SHP77 treated with DMSO at 0.1 percent for 48 hours (cell line): ENCODE results near the gene PRKN.
"Not testable (repeated sequence)": the region's sequence is repeated elsewhere in the genome, so short reads cannot be mapped to it uniquely, and the experiment has no call there.

Experiments
- DNase-seq: peaks from one replicate; lab custom pipeline; 2025; lab: John Stamatoyannopoulos, UW

Gene PRKN

DNA sequence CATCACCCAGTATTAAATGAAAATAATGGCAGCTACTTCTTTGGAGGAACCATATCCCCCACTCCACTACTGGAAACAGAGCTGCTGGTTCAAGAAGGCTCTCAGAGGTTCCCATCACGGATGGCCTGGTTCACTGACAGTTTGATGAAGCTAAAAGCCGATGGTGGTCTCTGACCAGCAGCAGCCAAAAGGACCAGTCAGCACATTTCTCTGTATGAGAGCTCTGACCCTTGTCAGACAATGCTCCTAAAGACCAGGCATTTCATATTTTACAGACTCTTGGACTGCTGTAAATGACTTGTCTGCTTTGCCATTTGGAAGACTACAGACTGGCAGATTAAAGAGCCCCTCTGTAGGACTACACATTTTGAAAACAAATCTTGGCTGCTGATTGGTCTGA, 16.6 kb downstream of the PRKN start:
- no peak for DNase-seq

DNA sequence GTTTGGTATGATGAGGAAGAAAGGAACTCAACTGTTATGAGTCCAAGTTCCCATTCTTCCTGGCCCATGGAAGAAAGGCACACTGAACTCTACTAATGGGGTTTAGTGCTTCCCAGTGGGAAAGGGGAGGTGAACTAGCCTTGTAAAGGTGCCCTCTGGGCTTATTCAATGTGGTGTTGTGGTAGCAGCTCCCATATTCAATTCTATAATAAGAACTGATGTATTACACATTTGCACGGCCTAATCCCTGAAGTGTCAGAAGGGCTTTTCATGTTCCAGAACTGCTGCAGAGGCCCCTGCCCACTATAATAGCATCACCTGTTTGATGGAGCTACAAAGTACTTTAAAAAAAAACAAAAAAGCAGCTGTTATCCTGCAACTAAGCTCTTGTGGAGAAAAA, 17.1 kb downstream of the PRKN start:
- DNase-seq, result no peak

DNA sequence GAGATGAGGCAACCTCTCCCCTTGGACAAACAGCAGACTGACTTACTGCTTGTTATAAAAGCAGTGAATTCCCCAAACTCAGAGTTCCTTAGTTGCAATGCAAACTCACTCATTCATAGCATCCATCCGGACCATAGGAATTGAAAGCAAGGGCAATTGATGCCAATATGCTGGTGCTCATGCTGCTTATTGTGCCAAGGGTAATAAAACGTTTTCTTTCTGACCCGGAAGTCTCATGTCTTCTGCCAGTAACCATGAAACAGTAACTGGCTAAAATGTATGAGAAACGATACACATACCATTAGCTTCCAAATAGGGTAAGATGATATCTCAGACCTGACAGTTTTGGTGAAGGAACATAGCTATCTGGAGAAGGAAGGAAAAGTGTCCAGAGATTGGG, 18.1 kb downstream of the PRKN start:
- no peak for DNase-seq

DNA sequence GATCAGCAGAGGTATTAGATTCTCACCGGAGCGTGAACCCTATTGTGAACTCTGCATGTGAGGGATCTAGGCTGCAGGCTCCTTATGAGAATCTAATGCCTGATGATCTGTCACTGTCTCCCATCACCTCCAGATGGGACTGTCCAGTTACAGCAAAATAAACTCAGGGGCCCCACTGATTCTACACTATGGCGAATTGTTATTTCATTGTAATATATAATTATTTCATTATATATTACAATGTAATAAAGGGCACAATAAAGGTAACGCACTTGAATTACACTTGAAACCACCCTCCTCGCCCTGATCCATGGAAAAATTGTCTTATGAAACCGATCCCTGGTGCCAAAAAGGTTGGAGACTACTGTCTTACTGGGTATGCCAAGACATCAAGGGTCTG, 18.6 kb downstream of the PRKN start:
- no peak for DNase-seq

DNA sequence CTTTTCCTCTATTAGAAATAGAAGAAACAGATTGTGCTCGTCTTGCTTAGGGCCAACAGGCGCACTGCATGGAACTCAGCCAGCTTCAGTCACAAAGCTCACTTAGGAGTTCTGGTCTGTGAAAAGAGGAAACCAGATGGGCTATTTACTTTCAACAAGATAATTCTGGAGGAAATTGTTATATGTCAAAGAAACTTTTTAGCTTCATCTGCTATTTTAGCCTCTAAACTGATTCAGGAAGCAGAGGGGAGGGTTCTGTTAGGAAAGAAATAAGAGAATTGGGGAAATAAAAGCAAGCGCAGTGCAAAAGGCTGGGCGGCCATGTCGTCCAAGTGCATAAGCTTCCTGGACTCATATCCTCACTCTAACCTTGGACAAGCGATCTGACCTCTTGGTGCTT, 21.3 kb downstream of the PRKN start:
- no peak for DNase-seq

DNA sequence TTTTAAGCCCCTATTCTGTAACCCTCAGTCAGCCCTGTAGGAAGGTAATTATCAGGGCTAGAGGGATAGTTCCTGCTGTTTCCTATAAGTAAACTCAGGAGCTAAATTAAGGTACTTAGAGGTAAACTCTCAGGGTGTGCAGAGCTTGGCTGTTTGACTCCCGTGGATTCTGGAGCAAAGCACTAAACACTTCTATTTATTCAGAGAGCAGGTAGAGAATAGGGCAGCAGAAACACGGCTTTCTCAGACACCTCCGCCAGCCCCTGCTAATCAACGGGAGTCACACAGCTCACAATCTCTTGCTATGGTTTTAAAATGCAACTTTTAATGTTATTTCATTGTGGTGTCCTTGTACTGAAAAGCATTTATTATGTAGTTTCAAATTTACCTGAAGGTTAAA, 21.8 kb downstream of the PRKN start:
- no peak for DNase-seq

DNA sequence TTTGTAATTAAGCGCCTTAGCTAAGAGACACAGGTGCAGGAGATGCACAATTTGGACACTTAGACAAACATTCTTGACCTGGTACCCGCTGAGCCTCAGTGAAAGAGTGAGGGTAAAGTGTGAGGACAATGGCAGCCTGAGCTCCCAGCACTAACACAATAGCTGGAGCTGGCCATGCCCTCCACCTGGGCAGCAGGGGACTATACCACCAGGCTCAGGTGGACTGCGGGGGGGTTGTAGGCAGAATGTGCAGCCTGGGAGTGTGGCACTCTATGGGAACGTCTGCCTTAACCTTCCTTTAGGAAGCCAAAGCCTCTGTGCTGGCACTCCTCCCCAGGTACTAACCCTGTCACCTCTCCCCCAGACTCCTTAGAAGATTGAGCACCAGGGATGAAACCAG, 23.6 kb downstream of the PRKN start:
- no peak for DNase-seq

DNA sequence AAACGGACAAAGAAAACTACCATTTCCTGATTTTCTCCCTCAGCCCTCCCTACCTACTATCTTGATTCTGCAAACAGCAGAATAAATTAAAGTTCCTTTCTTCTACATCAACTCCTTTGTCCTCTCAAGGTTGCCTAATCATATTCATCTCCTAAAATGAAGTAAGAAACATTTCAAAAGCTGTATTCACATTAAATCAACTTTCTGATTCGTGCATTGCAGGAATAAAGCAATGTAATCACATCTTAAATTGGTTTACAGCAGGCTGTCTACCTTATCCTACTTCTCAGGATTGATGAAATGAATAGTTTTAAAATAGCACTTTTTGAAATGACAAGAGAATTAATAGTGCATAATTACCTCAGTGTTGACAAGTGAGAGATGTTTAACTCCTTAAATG, 25.1 kb downstream of the PRKN start:
- no peak for DNase-seq

DNA sequence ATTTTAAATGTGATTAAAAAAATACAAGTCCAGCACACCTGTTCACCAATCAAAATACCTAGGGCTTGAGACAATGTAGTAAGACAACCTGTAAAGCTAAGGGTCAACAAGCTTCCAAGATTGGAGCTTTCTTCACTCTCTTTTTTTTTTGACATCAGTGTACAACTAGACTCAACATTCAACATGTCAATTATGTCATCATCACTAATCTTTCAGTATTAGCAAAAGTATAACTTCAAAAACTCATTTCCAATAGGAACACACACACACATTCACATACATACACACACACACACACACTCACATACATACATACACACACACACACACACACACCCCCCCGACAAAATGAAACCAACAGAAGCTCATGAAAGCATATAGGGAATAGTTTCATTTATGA, 26.0 kb downstream of the PRKN start:
- DNase-seq, result no peak

DNA sequence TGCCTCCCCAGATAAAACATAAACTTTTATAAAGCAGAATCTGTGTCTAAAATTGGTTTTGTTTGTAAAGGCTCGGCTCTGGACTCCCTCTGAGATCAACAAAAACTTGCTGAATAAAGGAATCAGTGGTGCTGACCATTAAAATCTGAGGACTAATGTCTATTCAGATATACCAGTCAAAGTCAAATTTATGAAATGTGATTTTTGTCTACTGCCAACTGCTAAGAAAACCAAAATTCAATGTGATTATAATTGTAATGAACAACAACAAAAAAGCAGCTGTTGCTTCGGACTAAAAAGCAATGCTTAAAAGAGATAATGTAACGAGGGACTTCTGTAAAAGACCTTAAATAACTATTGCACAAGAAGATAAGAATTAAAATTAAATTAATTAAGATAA, 26.6 kb downstream of the PRKN start:
- DNase-seq, result no peak

DNA sequence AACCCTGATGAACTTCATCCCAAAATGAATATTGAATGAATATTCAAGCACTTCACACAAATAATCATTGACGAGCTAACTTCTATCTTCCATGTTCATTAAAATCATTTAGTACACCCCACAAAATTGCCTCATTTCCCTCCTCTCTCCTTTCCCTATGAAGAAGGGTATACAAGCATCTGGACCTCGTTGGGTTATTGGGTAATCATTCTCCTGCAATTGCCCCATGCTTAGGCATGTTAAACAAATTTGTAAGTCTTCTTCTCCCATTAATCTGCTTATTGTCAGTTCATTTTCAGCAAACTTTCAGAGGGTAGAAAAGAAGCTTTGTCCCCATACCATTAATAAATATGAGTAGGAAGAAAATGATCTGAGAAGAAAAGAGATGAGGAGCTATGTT, 27.6 kb downstream of the PRKN start:
- no peak for DNase-seq

DNA sequence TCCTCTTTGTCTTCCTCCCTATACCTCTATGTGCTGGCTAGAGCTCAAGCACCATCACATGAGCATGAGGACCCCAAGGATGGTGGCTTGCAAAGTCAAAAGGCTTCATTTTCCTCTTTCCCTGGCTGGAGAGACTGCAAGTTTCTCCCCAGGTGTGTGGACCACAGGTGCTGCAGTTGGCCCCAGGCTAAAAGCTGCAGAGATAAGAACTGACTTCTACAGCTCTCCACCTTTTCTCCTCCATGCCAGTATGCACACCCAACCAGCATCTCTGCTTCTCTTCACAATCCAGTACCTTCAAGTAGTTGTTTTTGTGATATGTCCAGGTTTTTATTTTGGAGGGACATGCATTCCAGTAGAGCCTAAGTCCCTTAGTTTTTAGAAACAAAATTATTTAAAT, 29.1 kb downstream of the PRKN start:
- DNase-seq, result no peak

DNA sequence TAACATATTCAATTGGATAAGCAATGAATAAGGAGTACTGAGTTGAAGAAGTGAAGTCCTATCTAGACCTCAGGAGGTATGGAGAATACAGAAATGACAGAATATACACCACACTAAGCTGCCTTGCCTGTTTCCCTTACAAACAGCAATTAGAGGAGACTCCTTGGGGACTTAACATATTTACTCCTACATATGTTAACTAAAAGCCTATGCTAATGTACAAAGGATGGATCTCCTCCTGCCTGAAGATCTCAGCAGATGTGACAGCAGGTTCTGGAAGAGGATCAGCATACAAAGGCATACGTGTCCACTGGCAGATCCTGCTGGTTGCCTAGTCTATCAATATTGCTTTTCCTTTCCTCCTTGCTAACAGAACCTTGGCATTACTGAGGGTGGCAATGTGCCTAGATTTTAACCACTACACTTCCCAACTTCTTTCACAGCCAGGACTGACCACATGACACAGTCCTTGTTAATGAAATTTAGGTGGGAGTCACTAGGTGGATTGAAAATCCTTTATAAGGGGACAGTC, 29.6 kb downstream of the PRKN start:
- DNase-seq, result no peak

DNA sequence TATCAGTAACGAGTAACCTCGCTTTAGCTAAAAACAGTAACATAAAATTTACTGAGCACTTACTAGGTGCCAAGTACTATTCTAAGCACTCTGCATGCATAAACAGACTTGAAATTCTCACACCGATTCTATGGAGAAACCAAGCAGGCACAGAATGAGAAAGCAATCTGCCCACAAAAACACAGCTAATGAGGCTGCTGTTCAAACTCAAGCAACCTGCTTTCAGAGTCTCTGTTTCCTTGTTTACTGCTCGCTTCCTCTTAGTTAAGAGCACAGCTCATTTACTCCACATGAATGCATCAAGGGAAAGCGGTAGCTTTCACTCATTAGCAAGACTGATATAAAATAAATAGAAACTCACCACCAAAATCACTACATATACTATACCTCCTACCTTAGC, 37.4 kb downstream of the PRKN start:
- no peak for DNase-seq

DNA sequence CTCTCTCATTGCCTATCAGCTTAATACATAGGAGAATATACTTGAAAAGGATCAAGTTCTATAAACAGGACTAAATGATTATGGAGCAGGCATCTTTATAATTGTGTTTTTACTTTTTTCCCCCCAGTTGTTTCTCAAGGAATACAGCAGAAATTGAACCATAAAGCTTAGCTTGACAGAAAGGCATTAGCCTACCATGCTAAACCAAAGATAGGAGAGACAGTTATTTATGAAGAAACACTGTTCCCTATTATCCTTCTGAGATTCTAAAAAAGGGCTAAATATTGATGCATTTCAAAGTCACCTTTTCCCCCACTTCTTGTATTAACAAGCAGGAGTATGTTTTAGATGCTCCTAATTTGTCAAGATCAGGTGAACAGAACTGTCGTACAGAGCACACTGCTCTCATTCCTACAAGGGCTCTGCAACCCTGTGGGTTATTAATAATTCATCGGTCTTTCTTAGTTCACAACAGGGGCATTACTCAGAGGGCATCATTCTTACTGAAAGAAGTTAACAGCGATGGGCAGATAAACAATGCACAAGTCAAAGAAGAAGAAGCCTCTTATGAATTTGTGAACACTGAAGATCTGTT, 38.7 kb downstream of the PRKN start:
- DNase-seq, result no peak

DNA sequence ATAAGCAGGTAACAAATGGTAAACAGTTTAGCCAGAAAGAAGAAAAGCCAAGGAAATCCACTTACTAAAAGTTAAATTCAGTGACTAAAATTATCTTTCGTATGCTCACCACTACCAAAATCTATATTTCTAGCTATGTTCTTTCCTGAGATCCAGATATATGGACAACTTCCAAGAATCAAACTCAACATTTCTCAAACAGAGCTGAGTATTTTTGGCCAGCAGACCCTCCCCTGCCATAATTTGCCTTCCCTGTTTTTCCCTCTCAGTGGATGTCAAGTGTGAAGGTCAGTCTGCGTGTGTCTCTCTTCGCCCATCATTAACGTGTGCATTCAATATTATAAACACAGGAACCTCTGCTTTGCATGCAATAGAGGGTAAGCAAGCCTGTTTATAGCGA, 42.0 kb downstream of the PRKN start:
- no peak for DNase-seq

DNA sequence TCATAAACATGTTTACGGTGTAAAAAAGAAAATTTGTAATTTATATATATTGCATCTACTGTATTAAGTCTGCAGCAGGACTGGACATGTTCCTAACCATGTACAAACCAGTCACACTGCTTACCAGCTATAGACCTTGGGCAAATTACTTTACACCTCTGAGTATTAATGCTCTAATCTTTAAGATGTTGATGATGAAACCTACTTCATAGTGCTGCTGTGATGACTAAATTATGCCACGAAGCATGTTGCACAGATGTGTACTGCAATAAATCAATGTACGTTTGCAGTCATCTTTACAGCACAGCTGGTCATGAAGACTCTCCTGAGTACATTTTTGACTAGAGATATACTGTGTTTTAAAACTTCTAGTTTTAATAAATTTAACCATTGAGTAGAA, 42.6 kb downstream of the PRKN start:
- DNase-seq, result no peak

DNA sequence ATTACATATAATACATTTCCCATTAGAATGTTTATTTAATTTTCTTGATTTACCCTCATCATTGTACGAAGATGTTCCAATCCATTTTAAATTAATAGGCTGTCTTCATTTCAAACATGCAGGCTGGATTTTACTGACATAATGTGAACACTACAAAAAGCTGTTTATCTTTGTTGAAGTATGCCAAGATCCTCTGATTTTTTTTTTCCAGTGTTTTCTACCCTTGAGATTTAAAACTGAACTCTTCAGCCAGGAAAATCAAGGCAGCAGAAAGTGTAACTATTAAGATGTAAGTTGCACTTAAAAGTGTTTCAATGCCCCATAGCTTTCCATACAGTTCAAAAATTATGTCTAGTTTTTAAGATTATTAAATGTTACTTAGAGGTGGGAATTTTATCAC, 43.5 kb downstream of the PRKN start:
- DNase-seq, result no peak

DNA sequence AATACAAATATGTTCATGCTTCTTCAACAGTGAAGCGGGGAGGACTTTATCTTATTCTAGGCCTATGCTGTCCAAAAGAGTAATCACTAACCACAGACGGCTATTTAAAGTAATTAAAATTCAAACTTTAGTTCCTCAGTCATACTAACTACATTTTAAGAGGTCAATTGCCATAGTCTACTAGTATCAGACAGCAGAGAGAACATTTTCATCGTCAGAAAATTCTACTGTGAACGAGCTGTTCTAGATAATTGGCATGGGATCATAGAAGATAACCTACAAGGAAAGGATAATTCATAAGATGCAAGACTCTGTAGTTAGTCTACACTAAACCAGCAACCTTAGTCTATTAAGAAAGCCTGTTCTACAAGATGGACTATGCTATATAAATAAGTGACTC, 44.4 kb downstream of the PRKN start:
- no peak for DNase-seq

DNA sequence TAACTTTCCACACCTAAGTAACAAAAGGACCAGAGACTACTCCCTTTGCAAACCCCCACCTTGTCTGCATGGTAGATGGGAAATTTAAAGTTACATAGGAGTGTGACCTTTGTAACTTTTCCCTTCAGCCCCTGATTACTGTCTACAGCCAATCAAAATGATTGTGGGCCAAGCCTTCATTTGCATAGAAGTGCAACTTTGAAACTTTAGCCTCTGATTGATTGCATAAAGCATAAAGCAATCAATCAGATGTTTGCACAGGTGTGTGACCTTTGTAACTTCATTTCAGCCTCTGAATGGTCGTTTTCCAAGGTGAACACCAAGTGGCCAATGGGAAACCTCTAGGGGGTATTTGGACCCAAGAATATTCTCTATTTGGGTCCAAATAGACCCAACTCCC, 46.1 kb downstream of the PRKN start:
- no peak for DNase-seq

DNA sequence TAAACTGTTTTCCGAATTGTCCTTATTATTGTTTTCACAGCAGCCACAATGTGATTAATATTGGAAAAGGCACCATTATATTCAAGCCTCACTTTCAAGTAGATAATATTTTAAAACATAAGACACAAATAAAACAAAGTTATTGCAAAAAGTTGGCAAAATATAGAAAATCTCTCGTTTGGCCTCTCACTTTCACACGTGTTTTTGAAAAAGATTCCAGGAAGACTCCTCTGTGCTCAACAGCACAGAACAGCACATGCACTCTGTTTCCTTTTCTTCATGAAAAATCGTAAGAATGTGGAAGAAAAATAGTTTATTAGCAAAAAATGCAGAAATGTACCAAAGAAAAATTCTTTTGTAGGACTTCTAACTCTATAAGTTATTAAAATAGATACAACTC, 46.7 kb downstream of the PRKN start:
- DNase-seq, result no peak

DNA sequence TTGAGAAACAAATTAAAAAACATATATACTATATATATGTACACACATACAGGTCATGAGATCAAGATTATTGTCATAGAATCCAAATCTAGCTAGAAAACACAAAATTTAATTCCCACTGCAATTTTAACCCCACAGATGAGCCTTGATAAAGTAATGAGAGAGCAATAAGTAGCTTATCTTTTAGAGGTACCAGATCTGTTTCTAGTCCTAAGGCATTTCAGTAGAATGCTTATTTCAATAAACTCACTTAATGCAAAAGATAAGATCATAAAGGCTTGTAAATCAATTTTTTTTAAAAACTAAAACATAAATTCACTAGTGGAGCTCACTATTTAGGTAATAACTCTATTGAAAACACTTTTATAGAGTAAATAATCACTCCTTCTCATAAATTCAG, 47.2 kb downstream of the PRKN start:
- DNase-seq, result no peak

DNA sequence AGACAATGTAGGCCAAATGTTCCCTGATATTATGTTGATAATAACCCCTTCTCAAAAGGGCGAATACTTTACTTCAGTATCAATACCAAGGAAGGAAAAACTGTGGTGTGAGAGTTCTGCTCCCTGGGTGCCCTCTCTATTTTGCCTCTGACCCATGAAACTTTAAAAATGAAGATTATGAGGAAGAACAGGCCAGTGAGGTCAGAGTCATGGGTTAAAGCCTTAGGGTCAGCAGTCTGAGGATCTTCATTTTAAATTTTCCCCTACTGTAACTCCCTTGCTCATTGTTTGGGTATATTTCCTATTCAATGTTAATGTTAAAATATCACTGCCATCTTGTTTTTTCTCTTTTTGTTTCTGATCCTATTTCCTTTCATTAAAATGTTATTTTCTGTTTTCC, 47.9 kb downstream of the PRKN start:
- DNase-seq, result no peak

DNA sequence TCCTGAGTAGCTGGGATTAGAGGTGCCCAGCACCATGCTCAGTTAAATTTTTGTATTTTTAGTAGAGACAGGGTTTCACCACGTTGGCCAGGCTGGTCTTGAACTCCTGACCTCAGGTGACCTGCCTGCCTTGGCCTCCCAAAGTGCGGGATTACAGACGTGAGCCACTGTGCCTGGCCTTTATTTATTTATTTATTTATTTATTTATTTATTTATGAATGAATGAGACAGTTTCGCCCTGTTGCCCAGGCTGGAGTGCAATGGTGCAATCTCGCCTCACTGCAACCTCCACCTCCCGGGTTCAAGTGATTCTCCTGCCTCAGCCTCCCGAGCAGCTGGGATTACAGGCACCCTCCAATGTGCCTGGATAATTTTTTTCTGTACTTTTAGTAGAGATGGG, 48.7 kb downstream of the PRKN start:
- not testable (repeated sequence) for DNase-seq

DNA sequence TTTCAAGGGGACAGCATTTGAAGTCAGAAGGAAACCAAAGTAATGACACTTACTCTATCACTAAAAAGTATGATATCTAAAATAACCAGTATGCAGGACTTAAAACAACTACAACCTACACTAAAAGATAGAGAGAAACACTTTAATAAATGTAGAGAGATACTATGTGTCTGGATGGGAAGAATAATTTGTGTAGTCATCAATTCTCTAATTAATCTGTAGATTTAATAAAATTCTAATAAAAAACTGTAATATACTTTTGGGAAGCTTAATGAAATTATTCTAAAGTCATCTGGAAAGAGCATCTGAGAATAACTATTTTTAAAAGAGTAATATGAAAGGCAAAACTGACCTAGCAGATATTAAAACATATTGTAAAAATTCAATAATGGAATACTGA, 52.1 kb downstream of the PRKN start:
- no peak for DNase-seq
